Cardiac fibroblast (primary cell): ENCODE data around the gene KRT79.

Source experiments
- DNase-seq, 2 donors: peaks; one replicate each; pipeline versions ENCODE4 v3.0.0 to v3.0.0-alpha.2; 2010; ENCODE audit warnings: low read depth in 2 of 2
- H3K4me3 ChIP-seq, 2 donors: replicated peaks in 1 of 2; 1 replicate in 1 of 2; 2 replicates in 1 of 2; pipeline ENCODE4 v1.5.1; 2011; ENCODE audit warnings: low read depth in 2 of 2, low read length in 2 of 2, mild to moderate bottlenecking in 2 of 2, moderate library complexity in 1 of 2
- CTCF ChIP-seq: IDR thresholded peaks from one replicate; pipeline ENCODE4 v1.5.1; 2011; ENCODE audit warnings: low read depth, mild to moderate bottlenecking, low read length, inconsistent platforms

Gene KRT79

GRCh38 chr12:52813885-52814709, 20.0 kb downstream of the KRT79 start, which contains the start of gene KRT4:
KRT4 (minus strand) TSS chr12:52814116; CDS start chr12:52814058, 58 bp downstream.
- no peak within 1 kb of the TSS for H3K4me3 ChIP-seq
- TF ChIP-seq CTCF: no peak
- DNase-seq: peak in 1 of 2 donors; percentile 15

GRCh38 chr12:52813203-52813819, 20.8 kb downstream of the KRT79 start:
- DNase-seq: no peak
- no peak overlapping the region for H3K4me3 ChIP-seq
- TF ChIP-seq CTCF: no peak

GRCh38 chr12:52812749-52813148, 21.4 kb downstream of the KRT79 start:
- no peak for DNase-seq
- H3K4me3 ChIP-seq: no peak overlapping the region
- no peak for TF ChIP-seq CTCF

- DNase-seq: no peak
- H3K4me3 ChIP-seq: no peak overlapping the region
- no peak for TF ChIP-seq CTCF
These were observed 22.1 kb downstream of the KRT79 start for GRCh38 chr12:52812073-52812400.

- no peak overlapping the region for H3K4me3 ChIP-seq
- no peak for TF ChIP-seq CTCF
- no peak for DNase-seq
These were observed 22.7 kb downstream of the KRT79 start for GRCh38 chr12:52811191-52812072.

- no peak overlapping the region for H3K4me3 ChIP-seq
- DNase-seq: no peak
- no peak for TF ChIP-seq CTCF
These were observed 23.6 kb downstream of the KRT79 start for GRCh38 chr12:52810554-52810953.
